Midbrain (tissue), 1 donor: ENCODE measurements around the gene DIS3.
"Not testable (repeated sequence)": the region's sequence is repeated elsewhere in the genome, so short reads cannot be mapped to it uniquely, and the experiment has no call there.

ENCODE experiments used
- DNase-seq: peaks from one replicate; lab custom pipeline; 2025; lab: John Stamatoyannopoulos, UW

DIS3 gene, protein sequence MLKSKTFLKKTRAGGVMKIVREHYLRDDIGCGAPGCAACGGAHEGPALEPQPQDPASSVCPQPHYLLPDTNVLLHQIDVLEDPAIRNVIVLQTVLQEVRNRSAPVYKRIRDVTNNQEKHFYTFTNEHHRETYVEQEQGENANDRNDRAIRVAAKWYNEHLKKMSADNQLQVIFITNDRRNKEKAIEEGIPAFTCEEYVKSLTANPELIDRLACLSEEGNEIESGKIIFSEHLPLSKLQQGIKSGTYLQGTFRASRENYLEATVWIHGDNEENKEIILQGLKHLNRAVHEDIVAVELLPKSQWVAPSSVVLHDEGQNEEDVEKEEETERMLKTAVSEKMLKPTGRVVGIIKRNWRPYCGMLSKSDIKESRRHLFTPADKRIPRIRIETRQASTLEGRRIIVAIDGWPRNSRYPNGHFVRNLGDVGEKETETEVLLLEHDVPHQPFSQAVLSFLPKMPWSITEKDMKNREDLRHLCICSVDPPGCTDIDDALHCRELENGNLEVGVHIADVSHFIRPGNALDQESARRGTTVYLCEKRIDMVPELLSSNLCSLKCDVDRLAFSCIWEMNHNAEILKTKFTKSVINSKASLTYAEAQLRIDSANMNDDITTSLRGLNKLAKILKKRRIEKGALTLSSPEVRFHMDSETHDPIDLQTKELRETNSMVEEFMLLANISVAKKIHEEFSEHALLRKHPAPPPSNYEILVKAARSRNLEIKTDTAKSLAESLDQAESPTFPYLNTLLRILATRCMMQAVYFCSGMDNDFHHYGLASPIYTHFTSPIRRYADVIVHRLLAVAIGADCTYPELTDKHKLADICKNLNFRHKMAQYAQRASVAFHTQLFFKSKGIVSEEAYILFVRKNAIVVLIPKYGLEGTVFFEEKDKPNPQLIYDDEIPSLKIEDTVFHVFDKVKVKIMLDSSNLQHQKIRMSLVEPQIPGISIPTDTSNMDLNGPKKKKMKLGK

DNA sequence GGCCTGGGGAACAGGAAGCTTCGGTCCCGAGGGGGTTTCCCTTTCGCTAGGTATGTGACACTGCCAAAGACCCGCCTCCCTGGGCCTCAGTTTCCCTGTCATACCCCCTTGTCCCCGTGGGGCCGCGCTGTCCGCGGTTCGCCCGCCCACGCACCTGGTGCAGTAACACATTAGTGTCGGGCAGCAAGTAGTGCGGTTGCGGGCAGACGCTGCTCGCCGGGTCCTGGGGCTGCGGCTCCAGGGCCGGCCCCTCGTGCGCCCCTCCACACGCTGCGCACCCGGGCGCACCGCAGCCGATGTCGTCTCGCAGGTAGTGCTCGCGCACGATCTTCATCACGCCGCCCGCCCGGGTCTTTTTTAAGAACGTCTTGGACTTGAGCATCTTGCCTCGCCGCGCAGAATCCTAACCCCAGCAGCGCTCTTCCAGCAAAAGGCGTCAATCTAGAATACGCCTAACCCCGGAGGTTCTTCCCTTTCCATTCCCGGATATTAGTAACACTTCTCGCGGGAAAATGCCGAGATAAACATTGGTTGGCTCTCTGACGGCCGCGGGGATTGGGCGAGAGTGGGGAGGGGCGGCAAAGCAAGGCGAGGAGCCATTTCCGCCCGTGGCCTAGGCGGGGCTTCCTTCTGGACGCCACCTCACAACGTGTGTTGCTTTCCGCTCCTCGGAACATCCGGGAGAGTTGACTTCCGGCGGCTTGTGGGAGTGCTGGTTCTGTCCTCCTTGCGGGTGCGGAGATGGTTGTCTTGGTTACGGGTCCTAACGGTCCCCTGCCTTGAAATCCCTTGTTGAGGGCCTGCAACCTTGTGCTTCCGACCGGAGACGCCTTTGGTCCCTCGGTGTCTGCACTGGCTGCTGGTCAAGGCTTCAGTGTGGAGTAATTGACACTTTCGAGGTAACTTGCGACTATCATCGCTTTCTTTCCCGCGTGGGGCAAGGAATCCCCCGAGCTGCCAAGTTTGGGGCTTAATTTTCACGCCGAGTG is at the start of gene DIS3, which contains the start of gene PIBF1:
TSS of gene DIS3 (minus strand) at position 450 of the 989 bp plus-strand sequence. CDS start at position 382, 68 bp downstream.
TSS of gene PIBF1 (plus strand) at position 683 of the 989 bp plus-strand sequence. CDS start 1,337 bp downstream, outside the sequence.
- peak; percentile 97 for DNase-seq

DNA sequence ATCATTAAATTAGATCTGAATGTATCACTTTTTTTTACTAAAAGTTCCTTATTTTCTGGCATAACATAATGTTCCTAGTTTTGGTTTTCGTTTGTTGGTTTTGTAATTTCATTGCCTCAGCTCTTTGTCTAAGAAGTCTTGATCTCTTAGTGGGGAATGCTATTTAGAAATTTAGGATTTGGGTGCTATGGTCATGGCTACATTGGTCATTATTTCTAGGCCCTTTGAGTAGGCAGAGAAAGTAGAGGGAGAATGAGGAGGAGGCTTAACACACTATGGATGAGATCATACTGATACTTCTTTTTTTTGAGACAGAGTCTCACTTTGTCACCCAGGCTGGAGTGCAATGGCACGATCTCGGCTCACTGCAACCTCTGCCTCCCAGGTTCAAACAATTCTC is 42.0 kb upstream of the DIS3 start:
- no peak for DNase-seq

DNA sequence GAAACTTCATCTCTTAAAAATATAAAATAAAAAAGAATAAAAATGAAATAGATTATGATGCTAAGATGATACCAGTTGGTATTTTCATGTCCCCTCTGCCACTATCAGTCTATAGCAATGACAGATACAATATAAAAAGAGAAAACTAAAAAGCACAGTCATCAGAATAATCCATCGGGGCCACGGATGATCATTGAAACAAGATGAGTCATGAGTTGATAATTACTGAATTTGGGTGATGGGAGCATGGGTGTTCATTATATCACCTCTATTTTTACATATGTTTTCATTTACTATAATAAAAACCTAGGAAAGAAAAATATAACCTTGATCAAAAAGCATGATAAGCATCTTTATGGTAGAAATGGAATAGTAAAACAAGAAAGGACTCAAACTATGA is 41.4 kb upstream of the DIS3 start:
- DNase-seq = no peak

DNA sequence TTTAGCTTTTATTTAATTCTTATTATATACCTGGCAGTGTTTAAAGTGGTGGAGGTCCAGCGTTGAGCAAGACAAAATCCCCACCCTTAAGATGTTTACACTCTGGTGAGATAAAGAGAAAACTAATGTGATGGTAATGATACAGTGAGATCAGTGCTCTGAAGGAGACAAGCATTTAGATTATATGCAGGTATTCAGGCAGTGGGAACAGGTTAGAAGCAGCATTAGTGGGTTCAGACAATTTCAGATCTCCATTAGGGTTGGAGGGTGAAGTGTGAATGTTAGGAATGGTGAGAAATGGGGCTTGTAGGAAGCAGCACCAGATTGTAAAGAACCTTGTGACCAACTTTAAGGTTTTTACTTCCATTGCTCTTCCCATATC is 39.2 kb upstream of the DIS3 start:
- DNase-seq = no peak

DNA sequence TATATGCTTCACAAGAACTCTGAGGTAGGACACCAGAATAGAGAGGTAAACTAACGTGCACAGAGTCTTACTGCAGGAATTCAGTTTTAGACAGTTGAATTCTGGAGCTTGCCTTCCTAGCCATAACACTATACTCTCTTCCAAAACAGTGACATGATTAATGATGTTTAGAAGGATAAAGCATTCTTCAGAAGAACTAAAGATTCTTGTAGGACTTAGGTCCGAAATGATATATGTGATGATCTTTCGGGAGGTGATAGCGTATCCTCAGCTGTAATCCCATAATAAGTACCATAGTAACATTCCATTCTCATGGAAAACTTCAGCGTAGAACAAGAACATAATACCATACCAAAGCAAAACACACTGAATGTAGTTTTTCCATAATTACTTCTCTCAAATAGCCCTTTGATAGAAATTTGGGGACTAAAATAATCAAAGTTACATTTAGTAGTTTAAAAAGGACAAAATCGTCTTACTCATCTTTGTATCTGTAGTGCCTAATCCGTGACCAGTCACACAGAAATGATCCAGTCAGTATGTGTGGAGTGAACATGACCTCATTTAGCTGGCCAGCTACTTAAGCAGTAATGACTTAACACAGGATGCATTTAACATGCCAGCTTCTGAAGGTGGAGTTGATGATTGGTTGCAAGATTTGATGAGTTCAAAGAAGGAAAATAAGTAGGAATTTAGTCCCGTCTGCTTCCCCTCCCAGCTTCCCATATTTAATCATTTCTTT is 38.6 kb upstream of the DIS3 start:
- DNase-seq = no peak

DNA sequence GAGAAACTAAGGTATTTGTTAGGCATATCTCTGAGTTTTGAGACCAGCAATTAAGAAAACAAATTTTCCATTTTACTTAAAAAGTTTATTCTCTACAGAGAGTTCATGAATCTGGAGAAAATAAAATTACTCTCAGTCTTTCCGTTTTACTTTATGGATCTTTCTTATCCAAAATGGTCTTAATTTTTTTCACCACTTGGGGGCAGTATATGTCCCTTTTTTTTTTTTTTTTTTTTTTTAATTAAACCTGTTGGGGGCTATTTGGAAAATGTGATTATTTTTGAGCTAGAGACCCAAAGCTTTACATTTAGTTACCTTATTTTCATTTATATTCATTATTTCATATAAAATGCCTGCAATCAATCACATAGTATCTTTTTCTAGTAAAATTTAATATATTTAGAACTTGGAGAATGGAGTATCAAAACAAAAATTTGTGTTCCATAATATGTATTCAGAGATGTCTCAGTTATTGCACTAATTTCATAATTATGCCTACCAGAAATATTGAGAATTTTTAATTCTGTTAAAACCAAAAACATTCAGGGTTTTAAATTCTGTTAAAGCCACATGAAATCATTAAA is 27.3 kb upstream of the DIS3 start:
- no peak for DNase-seq

DNA sequence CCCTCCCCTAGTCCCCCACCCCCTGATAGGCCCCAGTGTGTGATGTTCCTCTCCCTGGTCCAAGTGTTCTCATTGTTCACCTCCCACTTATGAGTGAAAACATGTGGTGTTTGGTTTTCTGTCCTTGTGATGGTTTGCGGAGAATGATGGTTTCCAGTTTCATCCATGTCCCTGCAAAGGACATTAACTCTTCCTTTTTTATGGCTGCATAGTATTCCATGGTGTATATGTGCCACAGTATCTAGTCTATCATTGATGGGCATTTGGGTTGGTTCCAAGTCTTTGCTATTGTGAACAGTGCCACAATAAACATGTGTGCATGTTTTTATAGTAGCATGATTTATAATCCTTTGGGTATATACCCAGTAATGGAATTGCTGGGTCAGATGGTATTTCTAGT is 24.8 kb upstream of the DIS3 start:
- DNase-seq = not testable (repeated sequence)

DNA sequence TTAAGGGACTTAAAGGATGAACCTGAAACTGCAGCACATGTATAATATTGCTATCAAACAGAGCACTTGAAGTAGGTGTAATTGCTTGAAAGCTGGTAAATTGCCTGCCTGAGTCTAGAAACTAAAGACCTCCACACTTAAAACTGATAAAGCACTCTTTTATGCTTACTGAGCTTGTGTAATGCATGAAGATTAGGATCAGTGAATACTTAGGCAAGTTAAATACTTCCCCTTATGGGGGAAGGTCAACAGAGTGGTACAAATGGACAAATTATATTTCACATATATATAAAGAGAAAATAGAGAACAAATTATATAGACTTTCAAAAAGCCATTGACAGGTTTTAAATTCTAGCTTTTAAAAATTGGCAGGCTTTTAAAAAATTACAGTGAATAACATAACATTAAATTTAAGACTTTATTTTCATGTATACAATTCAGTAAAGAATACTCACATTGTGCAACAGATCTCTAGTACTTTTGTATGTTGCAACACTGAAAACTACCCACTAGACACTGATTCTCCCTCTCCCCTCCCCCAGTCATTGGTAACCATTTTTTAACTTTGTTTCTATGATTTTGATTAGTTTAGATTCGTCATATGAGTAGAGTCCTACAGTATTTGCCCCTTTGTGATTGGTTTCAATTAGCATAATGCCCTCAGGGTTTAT is 24.1 kb upstream of the DIS3 start:
- DNase-seq = no peak

DNA sequence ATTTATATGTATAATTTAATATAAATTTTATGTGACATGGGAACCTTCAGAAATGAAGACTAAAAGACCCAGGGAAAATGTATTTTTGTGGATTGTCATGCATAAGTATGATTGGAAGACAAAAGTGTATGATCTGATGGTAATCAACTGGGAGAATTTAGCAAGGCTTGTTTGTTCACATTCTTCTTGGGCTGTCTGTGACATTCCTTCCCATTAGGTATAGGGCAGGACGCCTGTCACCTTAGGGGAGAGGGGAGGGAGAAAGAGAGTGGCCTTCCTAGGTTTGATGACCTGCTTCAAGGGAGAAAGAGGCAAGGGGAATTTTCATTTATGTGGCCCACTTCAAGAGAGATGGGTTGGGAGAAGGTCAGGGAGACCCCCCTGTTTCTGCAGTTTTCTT is 22.6 kb upstream of the DIS3 start:
- DNase-seq = no peak

DNA sequence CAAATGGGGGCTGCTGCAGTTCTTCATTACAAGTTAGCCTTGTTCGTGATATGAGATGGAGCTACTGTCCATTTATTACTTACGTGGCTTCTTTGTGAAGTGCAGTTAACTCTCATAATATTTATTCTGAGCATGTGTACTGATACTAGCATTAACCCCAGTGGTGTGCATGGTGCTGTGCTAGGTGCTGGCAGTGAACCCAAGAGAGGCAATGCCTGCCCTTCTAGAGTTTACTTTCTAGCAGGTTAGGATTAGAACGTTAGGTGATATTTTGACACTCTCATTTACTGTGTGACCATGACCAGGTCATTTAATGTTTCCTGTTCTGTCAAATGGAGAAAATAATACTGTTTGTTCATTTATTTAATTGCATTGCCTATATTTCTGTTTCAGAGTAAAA is 17.1 kb upstream of the DIS3 start:
- no peak for DNase-seq

DNA sequence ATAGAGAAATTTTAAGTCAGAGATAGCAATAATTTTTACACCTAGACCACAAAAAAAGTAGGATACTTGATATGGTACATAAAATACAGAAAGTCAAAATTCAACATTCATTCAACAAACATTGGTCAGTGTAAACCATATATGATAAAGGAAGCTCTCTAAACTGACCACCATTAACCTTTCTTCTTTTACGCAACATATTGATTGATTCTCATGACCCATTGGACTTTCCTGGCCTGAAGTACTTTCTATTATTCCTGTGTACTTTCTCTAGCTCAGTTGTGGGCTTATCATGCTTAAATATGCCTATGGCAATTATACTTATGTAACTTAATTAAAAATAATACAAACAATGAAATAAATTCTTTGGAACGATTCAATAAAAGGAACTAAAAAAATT is 10.9 kb upstream of the DIS3 start:
- no peak for DNase-seq

DNA sequence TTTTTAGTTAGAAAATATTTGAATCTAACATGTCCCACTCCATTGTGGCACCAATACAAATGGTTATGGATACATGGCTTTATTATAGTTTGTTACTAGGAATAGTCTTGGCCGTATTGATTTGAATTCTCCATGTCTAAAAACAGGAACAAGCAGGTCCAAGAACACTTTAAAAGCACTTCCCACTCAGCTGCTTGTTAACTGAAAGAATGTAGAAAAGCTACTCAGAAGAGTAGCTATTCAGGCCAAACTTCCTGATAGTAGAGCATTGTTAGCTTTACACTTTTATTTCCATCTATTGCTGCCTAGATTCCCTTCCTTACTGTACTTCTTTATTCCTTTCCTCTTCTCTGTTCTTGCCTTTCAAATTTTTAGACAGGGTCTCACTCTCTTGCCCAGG is 7.1 kb upstream of the DIS3 start:
- DNase-seq = no peak

DNA sequence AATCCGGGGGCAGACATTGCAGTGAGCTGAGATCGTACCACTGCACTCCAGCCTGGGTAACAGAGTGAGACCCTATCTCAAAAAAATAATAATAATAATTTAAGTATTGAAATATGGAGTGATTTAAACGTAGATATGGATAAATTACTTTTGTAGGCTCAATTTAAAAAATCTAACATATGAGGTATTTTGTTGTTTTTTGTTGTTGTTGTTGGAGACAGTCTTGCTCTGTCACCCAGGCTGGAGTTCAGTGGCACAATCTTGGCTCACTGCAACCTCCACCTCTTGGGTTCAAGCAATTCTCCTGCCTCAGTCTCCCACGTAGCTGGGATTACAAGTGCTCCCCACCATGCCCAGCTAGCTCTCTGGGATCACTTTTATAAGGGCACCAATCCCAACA is 3.0 kb upstream of the DIS3 start:
- not testable (repeated sequence) for DNase-seq

DNA sequence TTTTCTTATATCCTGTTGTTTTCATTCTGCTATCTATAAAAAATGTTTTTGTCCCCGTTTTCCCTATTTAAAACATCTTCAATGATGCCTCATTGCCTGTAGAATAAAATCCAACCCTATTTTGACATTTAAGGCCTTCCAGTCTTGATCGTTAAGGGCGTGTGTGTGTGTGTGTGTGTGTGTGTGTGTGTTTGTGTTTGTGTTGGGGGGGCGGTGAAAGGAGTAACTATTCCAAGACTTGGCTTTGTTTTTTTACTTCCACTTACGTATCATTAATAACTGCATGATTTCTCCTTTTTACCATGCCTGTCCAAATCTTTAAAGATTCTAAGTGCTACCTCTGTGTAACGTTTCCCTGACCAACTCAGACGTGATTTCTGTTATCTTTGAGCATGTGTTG is 1.0 kb upstream of the DIS3 start:
- no peak for DNase-seq

DNA sequence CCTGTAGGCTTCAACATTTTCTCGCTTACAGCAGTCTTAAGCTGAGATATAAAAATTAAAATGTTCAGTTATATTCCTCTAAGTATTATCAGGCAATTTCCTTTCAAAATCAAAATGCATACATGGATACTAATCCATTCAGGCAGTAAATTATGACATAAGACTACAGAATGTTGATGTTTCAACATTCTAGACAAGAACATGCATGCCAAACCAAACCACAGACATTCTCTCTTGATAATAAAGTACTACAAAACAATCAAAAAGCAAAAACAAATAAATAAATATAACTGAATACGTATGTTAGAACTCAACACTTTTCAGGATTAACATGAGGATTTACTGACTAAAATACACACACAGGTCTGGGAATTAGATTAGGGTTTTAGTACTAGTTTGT is 7.7 kb downstream of the DIS3 start:
- no peak for DNase-seq

DNA sequence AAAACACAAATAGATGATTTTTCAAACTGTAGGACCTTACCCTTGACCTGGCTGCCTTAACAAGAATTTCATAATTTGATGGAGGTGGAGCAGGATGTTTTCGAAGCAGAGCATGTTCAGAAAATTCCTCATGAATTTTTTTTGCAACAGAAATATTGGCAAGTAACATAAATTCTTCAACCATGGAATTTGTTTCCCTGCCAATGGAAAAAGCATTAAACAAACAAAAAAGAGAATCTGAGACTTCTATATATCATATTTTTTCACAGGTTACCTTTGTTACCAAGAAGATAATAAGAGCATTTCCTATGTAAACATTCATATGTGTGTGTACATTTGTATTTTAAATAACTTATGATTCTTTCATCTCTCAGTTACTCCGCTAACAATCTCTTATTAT is 18.3 kb downstream of the DIS3 start:
- DNase-seq = no peak

DNA sequence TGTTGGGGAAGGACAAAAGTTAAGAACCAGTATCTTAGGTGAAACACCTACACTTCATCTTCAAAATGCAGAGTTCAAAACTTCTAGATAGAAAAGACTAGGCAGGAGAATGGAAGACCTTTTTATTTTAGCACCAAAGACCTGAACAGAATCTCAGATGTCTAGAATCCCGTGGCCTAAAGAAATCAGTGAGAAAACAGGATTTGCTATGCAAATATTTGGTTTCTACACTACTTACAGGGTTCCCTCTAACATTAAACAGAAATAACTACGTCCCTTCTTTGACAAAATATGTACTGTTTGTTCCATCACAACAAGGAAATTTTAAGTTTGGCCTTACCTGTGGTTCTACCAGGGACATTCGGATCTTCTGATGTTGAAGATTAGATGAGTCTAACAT is 21.5 kb downstream of the DIS3 start:
- DNase-seq = no peak

DNA sequence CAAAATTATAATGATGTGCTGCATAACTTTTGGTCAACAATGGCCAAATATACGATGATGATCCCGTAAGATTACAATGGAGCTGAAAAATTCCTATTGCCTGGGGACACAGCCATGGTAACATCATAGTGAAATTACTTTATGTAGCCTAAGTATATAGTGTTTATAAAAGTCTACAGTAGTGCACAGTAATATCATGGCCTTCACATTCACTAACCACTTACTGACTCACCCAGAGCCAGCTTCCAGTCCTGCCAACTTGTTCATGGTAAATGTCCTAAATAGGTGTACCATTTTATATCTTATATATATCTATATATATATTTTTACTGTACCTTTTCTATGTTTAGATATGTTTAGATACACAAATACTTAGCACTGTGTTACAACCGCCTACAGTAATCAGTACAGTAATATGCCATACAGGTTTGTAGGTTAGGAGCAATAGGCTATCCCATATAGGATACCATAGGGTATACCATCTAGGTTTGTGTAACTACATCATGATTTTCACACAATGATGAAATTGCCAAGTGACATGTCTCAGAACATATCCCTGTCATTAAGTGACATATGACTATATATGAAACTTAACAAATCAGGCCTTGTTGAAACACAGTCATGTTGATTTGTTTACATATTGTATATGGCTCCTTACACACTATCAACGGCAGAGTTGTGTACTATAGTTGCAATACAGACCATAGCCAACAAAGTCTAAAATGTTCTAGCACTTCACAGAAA is 23.7 kb downstream of the DIS3 start:
- DNase-seq = no peak

DNA sequence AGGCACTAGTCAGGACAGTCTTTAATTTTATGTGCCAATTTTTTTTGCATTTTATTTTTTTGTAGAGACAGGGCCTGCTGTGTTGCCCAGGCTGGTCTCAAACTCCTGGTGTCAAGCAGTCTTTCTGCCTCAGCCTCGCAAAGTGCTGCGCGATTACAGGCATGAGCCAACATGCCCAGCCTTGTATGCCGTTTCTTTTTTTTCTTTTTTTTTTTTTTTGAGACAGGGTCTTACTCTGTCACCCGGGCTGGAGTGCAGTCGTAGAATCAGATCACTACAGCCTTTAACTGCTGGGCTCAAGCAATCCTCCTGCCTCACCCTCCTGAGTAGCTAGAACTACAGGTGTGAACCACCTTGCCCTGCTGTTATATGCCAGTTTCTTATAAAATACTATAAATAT is 27.6 kb downstream of the DIS3 start:
- no peak for DNase-seq
